Gastrocnemius medialis (tissue), 4 donors: ENCODE results near the gene DGKG.

Source experiments
- POLR2A ChIP-seq, 2 donors: fragments of 450-650 bp; IDR thresholded peaks; one replicate each; pipeline ENCODE4 v1.6.1; 2017; ENCODE audit warnings: antibody characterized with exemption in 2 of 2, mild to moderate bottlenecking in 2 of 2, moderate library complexity in 2 of 2
- TF ChIP-seq, protein P1 (sequence below), 5 experiments: fragments of 450-650 bp in 3 of 5; fragments of 200-600 bp in 2 of 5; sonication (generic) in 2 of 5; IDR thresholded peaks in 4 of 5; conservative IDR thresholded peaks in 1 of 5; 1 replicate in 4 of 5; 2 replicates in 1 of 5; pipeline ENCODE4 v1.5.1; 2016 to 2019; ENCODE audit warnings: antibody characterized with exemption in 5 of 5, mild to moderate bottlenecking in 3 of 5, moderate library complexity in 3 of 5

DNA sequence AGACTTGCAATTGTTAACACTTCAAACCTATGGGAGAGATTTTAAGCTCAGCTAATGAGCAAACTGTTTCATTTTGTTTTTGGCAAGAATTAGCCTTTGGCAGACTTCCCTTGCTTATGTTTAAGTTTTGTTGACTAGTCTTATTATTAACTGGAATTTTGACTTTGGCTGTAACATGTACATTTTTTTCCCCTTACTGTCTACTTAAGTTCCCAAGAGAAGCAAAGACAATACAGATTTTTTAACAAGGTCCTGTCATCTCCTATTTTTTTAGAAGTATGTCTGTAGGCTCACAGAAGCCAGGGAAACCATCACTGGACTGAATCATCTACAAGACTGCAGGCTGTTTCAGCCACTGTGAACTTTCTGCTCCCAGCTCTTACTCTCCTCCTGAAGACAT is 74.3 kb downstream of the DGKG start:
- TF ChIP-seq, protein P1, sequence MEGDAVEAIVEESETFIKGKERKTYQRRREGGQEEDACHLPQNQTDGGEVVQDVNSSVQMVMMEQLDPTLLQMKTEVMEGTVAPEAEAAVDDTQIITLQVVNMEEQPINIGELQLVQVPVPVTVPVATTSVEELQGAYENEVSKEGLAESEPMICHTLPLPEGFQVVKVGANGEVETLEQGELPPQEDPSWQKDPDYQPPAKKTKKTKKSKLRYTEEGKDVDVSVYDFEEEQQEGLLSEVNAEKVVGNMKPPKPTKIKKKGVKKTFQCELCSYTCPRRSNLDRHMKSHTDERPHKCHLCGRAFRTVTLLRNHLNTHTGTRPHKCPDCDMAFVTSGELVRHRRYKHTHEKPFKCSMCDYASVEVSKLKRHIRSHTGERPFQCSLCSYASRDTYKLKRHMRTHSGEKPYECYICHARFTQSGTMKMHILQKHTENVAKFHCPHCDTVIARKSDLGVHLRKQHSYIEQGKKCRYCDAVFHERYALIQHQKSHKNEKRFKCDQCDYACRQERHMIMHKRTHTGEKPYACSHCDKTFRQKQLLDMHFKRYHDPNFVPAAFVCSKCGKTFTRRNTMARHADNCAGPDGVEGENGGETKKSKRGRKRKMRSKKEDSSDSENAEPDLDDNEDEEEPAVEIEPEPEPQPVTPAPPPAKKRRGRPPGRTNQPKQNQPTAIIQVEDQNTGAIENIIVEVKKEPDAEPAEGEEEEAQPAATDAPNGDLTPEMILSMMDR (IDR thresholded peaks at IDR 0.05 in 4 of 5, conservative IDR thresholded peaks at IDR 0.05 in 1 of 5) = no peak
- TF ChIP-seq POLR2A (IDR thresholded peaks at IDR 0.05) = no peak
